IPS-NIHi11 (cell line): Measurements from ENCODE around the gene PABPC1L.

ENCODE experiments used
- DNase-seq: peaks from one replicate; pipeline ENCODE4 v3.0.0; 2012; ENCODE audit warnings: mixed read lengths, low spot score

PABPC1L gene

DNA sequence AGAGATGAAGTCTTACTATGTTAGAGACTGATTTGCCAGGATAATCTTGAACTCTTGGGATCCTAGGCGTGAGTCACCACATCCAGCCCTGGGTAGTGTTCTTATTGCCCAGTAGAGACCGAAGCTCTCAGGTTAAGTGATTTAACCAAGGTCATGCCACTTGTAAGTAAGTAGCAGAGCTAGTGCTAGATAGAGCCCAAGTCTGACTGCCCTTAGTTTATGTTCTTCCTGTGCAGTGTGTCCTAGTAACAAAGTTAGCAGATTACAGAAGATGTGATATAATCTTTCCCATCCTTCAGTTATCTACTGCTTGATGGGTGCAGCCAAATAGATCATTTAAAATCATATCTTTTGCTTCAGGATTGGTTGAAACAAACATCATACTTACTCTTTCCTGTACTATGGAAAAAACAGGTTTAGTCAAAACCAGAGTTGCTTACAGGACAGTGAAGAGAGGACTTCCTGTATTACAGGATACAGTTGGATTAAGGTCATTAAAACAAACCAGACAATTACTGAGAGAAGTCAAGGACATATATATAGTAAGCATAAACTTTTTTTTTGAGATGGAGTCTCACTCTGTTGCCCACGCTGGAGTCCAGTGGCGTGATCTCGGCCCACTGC lies 9.5 kb upstream of the PABPC1L start:
- no peak for DNase-seq

DNA sequence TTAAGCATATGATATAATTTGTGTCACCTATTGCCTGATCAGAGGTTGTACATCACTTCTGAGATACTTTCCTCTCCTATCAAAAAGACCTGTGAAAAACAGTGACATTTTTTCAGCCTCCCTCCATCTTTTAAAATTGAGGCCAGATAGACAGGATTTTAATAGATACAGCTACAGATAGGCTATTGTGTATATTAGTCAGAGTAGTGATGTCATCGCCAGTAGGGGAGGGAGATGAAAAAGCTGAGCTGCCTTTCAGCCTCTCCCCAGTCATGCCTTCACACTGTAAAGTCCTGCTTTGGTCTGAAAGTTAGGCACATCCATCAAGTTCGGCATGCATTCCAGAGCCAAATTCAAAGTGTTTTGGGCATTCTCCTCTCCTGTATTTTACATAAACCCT lies 7.9 kb upstream of the PABPC1L start:
- DNase-seq, result no peak

DNA sequence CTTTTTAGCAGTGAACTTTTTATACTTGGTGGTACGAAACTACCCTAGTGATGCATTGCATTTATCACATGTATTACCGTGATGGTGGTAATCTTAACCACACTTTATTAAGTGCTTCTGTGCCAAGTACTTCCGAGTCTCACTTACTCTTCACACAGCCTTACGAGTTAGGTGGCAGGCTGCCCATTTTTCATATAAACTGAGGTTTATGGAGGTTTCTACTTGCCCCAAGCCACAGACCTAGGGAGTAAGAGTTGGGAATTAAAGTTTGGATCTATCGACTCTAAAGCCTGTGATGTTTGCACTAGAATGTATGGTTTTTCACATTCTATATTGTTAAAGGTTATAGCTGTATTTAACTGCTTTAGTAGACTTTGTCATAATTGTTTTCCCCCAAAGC lies 5.5 kb upstream of the PABPC1L start:
- no peak for DNase-seq

DNA sequence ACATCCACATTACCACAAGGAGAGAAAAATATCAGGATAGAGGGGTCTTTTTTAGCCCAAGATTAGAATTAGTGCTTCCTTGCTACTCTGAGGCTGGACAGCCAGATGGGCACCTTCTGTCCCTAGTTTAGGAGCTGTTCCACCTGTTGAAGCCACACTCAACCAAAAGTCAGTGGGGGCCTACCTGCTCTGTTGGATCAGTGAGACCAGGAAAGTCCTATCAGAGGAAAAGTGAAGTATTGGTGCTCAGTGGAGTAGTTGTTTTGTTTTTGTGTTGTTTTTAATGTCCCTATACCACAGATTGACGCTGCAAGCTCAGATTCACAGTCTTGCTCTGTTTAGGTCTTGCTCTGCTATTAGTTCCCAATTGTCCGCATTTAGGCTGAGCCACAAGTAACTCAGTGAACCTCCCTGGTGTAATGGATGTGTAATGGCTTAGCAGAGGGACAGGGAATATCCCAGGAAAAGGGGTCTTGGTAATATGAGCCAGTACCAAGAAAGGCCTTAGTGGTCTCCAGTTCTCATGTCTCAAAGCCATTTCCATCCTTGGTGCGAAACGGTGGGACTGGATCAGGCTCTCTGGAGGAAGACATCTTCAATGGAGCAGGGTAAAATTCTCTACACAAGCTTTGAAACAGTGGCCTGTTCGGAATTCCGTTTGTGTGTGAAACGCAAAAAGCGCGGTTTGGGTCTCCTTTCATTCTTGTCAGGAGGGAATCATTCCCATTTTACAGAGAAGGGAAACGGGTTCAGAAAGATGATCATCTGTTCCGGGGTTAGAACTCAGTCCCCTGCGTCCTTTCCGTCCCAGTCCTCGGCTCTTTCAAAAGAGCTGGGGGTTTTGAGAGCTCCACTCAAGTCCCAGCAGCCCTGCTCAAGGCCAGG lies 631 bp upstream of the PABPC1L start:
- no peak for DNase-seq

DNA sequence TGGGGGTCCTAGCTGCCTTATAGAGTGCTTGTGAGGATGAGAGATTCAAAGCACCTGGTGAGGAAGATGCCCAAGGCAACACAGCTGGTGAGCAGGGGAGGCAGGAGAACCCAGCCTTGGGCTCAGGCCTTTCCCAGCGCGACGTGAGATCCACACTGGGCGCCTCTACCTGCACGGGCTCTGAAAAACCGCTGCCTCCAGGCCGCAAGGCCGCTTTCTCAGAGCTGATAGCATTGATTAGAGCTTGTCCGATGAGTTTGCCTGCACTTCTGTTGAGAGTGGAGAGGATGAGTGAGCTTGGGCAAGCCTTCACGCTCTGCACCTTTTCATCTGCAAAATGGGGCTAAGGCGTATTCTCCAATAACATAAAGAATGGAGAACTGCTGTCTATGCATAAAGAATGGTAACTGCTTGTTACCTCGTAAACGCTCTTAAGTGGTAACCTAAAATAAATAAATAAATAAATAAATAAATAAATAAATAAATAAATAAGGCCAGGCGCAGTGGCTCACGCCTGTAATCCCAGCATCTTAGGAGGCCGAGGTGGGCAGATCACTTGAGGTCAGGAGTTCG lies 916 bp downstream of the PABPC1L start:
- no peak for DNase-seq

DNA sequence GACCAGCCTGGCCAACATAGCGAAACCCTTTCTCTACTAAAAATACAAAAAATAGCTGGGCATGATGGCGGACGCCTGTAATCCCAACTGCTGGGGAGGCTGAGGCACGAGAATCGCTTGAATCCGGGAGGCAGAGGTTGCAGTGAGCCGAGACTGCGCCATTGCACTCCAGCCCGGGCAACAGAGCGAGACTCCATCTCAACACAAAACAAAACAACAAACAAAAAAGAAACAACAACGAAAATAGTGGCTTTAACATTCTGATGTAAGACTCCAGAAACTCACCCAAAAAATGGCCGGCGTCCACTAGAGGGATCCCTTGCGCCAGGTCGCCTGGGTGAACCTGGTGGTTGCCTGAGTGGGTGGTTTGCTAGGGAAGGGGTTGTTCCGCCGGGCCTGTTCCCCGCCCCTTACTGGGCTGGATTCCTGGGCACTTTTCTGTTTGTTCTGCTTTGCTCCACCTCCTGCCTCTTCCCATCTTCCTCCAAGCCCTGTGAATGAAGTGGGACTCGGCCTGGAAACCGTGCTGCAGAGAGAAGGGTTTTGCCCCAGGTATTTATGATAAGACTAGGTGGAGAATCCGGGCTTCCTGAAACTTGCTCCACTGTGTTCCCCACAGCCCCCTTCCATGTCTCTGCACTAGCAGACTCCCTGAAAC lies 1.5 kb downstream of the PABPC1L start:
- peak; percentile 90 for DNase-seq

DNA sequence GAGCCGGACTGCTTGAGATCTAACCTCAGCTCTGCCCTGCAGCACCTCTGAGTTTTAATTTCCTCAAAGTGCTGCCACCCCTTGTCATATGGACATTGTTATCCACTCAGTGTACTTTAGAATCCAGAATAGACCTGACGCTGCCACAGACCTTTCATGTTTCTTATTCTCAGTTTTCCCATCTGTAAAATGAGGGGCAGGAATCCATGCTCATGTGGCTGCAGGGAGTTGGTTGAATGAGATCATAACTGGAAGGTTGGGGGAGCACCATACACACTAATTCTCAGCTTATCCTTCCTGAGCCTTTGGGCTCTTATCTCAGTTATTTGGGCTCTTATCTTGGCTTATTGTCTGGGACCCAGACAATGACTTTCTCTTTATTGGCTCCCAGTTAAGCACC lies 2.3 kb downstream of the PABPC1L start:
- DNase-seq, result no peak

DNA sequence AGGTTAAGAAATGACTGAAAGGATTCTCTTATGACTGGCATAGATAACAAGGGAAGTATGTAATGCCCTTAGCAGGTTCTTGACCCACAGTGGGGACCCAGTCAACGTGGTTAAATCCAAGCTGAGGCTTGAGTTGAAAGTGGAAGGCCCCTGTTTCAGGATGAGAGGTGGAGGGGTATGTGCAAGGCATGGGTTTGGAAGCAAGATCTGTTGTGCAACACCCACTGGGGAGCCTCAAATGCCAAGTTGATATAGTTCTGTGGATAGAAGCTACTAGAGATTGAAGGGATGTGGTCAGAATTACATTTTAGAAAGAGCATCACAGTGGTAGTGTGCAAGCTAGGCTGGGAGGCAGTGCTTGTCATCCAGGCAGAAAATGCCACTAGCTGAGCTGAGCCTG lies 5.1 kb downstream of the PABPC1L start:
- DNase-seq, result no peak

DNA sequence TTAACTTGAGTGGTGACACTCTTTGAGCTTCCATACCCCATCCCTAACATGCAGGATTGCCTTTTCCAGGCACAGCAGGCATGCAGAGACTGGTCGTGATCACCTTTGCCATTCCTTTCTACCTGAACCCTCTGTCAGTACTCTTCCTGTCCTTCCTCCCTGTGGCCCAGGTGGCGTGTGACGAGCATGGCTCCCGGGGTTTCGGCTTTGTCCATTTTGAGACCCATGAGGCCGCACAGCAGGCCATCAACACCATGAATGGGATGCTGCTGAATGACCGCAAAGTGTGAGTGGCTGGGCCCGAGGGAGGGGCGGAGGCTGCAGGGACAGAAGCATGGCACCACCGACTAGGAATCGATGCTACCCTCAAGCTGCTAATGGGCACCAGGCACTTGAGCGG lies 6.7 kb downstream of the PABPC1L start:
- DNase-seq, result no peak

DNA sequence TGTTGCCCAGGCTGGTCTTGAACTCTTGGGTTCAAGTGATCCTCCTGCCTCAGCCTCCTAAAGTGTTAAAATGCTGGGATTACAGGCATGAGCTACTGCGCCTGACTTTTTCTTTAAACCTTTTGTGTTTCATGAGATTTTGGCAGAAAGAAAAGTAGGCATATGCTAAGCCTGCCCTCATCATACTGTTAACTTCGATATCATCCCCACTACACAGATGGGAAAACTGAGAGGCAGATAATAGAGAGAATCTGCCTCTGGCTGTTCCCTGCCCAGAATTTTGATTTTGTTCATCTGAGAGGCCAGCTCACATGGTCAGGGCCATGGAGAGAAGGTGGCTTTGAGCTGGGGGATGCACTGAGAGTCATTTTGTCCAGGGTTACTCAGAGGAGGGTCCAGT lies 7.5 kb downstream of the PABPC1L start:
- no peak for DNase-seq

DNA sequence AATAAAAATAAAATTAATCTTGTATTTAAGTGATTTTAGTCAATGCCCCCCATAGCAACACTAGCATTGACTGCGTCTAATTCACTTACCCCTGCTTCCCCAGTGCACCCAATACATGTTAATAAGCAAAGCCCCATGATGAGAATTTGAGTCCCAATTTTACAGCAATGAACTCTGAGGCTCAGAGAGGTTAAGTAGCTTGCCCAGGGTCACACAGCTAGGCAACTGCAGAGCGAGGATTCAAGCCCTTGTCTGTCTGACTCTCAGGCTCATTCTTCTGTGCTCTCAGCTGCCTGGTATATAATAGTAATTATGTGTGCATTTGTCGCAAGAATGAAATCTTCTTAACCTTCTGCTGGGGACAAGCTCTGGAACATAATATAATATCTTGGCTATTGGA lies 8.5 kb downstream of the PABPC1L start:
- DNase-seq, result no peak

DNA sequence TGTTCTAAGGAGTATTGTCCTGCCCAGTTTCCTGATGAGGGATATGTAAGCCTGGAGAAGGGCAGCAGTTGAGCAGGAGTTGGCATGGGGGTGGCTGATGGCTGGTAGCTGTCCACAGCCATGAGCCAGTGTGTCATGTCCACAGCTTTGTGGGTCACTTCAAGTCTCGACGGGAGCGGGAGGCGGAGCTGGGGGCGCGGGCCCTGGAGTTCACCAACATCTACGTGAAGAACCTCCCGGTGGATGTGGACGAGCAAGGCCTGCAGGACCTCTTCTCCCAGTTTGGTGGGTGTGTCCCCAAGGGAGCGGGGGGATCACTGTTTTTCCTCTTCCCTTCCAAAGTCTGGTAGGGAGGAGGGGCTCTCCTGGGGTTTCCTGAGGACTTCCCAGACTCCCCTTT lies 8.9 kb downstream of the PABPC1L start:
- DNase-seq, result no peak

DNA sequence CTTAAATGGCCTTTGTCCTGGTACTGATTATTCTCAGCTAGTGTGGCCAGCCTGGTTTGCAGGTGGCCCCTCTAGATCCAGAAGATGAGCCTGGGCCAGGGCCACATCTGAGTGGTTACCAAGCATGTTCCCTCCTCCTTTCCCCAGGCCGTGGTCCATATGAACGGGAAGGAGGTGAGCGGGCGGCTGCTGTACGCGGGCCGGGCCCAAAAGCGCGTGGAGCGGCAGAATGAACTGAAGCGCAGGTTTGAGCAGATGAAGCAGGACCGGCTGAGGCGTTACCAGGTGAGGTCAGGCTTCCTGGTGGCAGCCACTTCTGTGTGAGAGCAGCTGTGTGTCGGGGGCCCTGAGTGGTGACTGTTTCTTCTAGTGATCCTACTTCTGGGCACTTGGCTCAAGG lies 11.6 kb downstream of the PABPC1L start:
- no peak for DNase-seq

DNA sequence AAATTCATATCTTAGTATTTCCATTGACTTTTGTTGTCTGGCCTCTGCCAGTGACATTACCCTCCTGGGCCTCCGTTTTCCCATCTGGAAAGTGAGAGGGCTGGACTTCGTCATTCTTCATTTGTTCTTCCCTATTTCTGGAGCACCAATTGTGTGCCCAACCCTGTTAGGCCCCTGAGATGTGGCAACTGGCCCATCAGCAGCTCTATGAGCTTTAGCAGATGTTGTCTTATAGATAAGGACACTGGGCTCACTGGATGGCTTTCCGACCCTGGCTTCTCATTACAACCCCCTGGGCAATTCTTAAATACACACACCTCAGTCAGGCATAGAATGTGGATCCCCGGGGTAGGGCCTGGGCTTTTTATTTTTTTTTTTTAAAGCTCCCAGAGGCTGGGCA lies 14.7 kb downstream of the PABPC1L start:
- DNase-seq, result no peak

DNA sequence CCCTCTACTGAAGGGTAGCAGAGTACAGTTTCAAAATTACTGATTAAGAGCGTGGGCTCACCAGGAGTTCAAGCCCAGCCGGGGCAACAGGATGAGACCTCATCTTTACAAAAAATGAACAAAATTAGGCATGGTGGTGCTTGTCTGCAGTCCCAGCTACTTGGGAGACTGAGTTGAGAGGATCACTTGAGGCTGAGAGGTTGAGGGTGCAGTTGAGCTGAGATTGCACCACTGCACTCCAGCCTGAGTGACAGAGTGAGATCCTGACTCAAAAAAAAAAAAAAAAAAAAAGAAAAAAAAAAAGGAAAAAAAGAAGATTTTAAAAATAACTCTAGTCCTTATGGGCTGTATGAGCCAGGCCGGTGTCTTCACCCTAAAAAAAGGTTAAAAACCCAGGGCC lies 18.7 kb downstream of the PABPC1L start:
- DNase-seq, result no peak

DNA sequence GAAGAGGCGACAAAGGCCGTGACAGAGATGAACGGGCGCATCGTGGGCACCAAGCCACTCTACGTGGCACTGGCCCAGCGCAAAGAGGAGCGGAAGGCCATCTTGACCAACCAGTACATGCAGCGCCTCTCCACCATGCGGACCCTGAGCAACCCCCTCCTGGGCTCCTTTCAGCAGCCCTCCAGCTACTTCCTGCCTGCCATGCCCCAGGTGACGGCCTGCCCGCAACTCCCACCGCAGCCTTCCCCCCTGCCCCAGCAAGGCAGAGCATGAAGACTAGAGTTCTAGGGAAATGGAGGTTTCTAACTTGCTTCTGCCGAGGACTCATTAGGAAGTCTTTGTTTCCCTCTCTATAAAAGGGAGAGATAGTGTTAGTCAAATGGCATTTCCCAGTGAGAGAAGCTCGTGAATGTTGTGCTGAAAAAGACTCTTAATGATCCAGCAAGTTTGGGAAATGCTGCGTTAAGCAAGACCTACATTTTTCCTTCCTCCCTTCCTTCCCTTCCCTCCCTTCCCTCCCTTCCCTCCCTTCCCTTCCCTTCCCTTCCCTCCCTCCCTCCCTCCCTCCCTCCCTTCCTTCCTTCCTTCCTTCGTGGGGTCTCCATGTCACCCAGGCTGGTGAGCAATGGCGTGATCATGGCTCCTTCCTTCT lies 20.8 kb downstream of the PABPC1L start:
- DNase-seq, result no peak

DNA sequence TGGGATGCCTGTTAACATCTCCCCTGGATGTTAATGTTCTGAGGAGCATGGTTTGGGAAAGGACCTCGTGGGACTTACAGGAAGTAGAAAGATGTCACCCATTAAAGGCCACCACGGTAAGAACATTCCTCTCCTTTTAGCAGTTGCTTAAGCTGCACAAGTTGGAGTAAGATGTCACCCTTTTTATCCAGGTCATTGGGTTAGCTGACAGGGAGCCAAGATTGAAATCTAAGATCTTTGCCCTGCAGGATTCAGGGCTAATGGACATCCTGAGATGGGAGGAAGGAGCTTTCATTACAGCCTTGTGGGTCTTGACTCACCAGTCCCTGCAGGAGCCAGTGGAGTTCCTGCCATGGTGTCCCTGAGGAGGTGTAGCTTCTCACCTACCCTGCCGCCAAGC lies 22.1 kb downstream of the PABPC1L start:
- DNase-seq, result no peak

DNA sequence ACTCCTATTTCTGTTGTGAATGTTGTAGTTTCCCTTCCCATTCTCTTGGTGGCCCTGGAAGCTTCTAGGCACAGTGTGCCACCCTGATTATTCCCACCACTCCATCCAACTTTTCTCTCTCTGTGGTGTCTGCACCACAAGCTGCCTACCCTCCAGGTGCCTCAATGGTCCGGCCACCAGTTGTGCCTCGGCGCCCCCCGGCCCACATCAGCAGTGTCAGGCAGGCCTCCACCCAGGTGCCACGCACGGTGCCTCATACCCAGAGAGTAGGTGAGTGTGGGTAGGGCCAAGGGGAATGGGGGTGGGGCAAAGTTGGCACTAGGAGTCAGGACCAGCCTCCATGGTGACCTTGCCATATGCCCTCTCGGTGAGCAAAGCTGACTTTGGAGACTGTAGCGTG lies 23.1 kb downstream of the PABPC1L start:
- DNase-seq, result no peak

DNA sequence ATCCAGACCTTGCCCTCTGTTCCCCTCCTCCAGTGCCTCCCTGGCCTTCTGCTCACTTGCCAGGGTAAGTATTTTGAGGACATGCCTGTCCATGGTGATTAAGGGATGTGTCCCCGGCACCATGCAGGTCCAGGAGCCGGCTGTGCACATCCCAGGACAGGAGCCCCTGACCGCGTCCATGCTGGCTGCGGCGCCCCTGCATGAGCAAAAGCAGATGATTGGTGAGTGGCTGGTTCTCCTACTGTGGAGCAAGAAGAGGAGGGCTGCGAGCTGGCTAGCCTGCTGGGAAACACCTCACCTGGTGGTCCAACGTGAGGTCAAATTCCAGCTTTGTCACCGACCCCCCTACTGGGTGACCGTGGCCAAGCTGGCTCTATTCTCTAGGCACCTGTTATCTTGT lies 26.6 kb downstream of the PABPC1L start:
- no peak for DNase-seq

DNA sequence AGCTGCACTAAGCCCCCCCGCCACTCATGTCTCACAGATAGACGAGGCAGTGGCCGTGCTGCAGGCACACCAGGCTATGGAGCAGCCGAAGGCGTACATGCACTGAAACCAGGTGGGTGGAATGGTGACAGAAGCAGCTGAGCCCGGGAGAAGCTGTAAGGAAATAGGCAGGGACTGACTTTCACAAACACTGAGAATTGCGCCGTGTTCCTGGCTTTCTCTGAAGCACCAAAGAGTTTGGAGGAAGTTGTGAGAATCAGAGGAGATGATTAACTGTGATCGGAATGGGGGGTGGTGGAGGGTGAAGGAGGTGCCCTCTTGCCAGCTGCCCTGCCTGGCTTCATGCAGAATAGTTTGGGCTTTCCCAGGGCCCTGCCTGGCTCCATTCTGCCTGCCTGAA lies 28.8 kb downstream of the PABPC1L start:
- DNase-seq, result no peak

DNA sequence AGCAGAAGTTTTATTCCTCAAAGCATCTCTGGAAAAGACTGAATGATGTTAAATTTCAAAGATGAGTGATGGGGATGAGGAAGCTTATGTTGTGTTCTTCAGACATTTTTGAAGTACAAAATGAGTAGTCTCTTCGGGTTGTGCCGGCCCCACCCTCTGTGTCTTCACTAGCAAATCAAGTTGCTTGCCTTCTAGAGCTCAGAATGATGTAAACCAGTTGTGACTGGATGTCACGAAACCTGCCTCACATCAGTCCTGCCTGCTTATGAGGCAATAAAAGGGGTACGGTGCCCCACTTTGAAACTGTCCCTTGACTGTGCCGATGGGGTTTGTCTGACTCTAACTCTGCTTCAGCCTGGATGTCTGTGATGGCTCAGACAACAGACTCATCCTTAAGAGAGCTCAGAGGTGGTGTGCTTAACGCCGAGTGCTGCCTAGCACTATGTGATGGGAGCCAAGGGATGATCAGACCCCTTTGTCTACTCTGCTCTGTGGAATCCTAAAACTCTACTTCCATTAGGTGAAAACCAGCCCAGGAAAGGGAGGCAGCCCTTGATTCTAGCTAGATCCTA lies 31.3 kb downstream of the PABPC1L start:
- no peak for DNase-seq
